Breast epithelium (tissue), 4 donors: Measurements from ENCODE around the gene ELAVL1. TPM values are rescaled to one million over a fixed set of nuclear protein-coding genes. Genes with fewer than 3 reads are reported as not detected.
A peak's percentile ranks its signal among the peaks of the same experiment; 100 is the strongest.

Source experiments
- DNase-seq, 2 donors: peaks; one replicate each; pipeline ENCODE4 v3.0.0-alpha.2; 2019; ENCODE audit warnings: low spot score in 2 of 2
- H3K27ac ChIP-seq, 2 donors: fragments of 200-600 bp; sonication (generic) in 1 of 2; one replicate each; pipeline ENCODE4 v1.5.1; 2016 to 2019; ENCODE audit warnings: mild to moderate bottlenecking in 1 of 2
- H3K27me3 ChIP-seq, 2 donors: fragments of 200-600 bp; sonication (generic) in 1 of 2; one replicate each; pipeline versions ENCODE4 v1.5.1 to v1.6.0; 2017 to 2019; ENCODE audit warnings: control low read depth in 1 of 2, mild to moderate bottlenecking in 1 of 2
- H3K36me3 ChIP-seq: fragments of 200-600 bp; one replicate; pipeline ENCODE4 v1.5.1; 2019
- H3K4me1 ChIP-seq, 2 donors: fragments of 200-600 bp; sonication (generic); one replicate each; pipeline ENCODE4 v1.5.1; 2016 to 2019; ENCODE audit warnings: control low read depth in 1 of 2
- H3K4me3 ChIP-seq, 3 donors: fragments of 200-600 bp; sonication (generic); 1 replicate in 2 of 3; 2 replicates in 1 of 3; pipeline ENCODE4 v1.5.1; 2016 to 2019; ENCODE audit warnings: mild to moderate bottlenecking in 3 of 3, moderate library complexity in 2 of 3
- H3K9me3 ChIP-seq, 2 donors: fragments of 200-600 bp; sonication (generic) in 1 of 2; one replicate each; pipeline ENCODE4 v1.5.1; 2016 to 2019; ENCODE audit warnings: control low read depth in 1 of 2
- POLR2A ChIP-seq: fragments of 450-650 bp; IDR thresholded peaks from one replicate; pipeline ENCODE4 v1.6.1; 2016; ENCODE audit warnings: antibody characterized with exemption, mild to moderate bottlenecking, moderate library complexity
- POLR2AphosphoS5 ChIP-seq, 3 donors: sonication (generic); formaldehyde crosslinking; IDR thresholded peaks; one replicate each; pipeline ENCODE4 v1.6.1; 2017; ENCODE audit warnings: antibody characterized with exemption in 3 of 3
- intact Hi-C: fragments of 100-400 bp; cut with DNase I; formaldehyde crosslinking; loops from one replicate; pipeline ENCODE4 v1.15.1; 2023; ENCODE audit warnings: low total_unique reads
- total RNA-seq, 3 donors: library from RNA; depleted of rRNA; stranded (reverse); fragments of >200 nt; gene quantifications; one replicate each; pipeline ENCODE4 v1.1.0, GENCODE V29; 2016
- TF ChIP-seq, protein P1 (sequence below), 3 donors: fragments of 450-650 bp; IDR thresholded peaks; one replicate each; pipeline ENCODE4 v1.5.1; 2016 to 2017; ENCODE audit warnings: antibody characterized with exemption in 3 of 3, mild to moderate bottlenecking in 3 of 3, moderate library complexity in 3 of 3

The ELAVL1 gene
- total RNA-seq, 3 donors from 2014 or later, result 28.6 to 30.8 (median 29.7) TPM

DNA sequence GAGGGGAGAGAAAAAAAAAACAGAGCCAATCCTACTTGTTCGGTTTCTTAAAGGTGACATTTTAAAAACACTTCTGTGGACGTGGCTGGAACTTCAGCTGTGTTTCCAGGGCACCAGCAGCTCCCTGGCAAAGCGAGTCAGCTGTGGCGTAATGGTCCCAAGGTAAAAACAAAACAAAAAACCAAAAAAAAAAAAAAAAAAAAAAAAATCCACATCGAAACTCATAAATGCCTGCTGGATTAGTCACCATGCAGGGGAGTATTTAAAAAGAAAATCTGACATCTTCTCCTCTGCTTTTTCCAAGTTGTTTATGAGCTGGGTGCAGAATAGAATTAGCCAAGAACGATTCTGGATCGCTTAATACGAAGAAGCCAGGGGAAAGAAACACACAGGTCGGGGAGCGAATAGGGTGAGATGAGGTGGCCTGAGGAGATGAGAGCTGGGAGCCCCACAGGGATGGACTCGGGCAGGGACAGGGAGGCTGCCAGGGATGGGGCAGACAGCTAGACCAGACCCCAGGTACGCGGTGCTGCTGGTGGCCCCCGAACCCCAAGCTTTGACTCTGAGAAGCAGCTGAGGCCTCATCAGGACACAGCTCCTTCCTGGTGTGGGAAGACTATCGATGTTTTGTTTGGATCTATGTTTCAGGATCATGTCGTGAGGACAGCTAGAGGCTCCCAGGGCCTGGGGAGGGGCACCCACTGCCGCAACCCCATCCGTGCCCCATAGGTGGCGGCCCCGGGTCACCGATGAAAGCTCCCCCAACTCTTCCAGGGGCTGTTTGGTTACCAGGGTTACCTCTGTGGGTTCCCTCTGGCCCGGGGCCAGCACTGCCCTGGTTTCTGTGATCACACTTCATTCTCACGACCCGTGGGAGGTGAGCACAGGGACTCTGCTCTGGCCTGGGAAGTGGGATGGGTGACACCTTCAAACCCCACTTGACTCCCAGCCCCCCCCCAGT, 76.4 kb downstream of the ELAVL1 start:
- TF ChIP-seq POLR2AphosphoS5 (IDR thresholded peaks at IDR 0.05) (peak in 1 of 3 donors; percentile 21), POLR2A (no peak)
- TF ChIP-seq, protein P1, sequence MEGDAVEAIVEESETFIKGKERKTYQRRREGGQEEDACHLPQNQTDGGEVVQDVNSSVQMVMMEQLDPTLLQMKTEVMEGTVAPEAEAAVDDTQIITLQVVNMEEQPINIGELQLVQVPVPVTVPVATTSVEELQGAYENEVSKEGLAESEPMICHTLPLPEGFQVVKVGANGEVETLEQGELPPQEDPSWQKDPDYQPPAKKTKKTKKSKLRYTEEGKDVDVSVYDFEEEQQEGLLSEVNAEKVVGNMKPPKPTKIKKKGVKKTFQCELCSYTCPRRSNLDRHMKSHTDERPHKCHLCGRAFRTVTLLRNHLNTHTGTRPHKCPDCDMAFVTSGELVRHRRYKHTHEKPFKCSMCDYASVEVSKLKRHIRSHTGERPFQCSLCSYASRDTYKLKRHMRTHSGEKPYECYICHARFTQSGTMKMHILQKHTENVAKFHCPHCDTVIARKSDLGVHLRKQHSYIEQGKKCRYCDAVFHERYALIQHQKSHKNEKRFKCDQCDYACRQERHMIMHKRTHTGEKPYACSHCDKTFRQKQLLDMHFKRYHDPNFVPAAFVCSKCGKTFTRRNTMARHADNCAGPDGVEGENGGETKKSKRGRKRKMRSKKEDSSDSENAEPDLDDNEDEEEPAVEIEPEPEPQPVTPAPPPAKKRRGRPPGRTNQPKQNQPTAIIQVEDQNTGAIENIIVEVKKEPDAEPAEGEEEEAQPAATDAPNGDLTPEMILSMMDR (IDR thresholded peaks at IDR 0.05), result peak; percentile 17 to 61 (median 32)
- Histone ChIP-seq H3K9me3 (no peaks in the 10 kb centered on the region), H3K36me3 (peaks cover 21% of the 10 kb centered on the region), H3K4me3 (peak overlapping the region; percentile 14 to 53 (median 27)), H3K4me1 (peaks cover 27 to 32% of the 10 kb centered on the region in 2 donors), H3K27me3 (no peaks in the 10 kb centered on the region), H3K27ac (peak overlapping the region; percentile 97 to 99)
- intact Hi-C loops, result no loop called here
- peak in 1 of 2 donors; percentile 81 for DNase-seq

DNA sequence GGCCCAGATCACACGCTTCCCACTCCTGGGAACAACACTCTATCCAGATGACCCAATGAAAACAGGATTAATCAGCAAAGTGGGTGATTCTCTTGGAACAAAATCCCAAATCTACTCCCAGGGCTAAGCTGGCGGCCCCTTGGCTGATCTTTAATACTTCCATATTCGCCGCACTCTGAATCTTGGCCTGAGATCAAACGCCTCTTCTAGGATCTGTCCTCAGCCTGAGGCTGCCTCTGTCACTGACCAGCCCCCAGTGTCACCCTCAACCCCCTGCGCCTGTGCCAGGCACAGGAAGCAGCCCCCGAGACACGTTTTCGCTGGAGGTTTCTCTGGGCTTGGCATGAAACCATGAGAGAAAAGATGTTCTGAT, 77.1 kb downstream of the ELAVL1 start:
- TF ChIP-seq POLR2AphosphoS5 (IDR thresholded peaks at IDR 0.05) (peak in 2 of 3 donors; percentile 15 to 17), POLR2A (no peak)
- peaks cover 20% of the 10 kb centered on the region for H3K36me3 ChIP-seq
- DNase-seq, result peak in 1 of 2 donors; percentile 50
- intact Hi-C loops, result no loop called here
- H3K27ac ChIP-seq, result peak overlapping the region; percentile 96 to 97
- peaks cover 27 to 32% of the 10 kb centered on the region in 2 donors for H3K4me1 ChIP-seq
- H3K9me3 ChIP-seq, result no peaks in the 10 kb centered on the region
- H3K4me3 ChIP-seq, result peak overlapping the region in 2 of 3 donors; percentile 27 to 43
- no peaks in the 10 kb centered on the region for H3K27me3 ChIP-seq

DNA sequence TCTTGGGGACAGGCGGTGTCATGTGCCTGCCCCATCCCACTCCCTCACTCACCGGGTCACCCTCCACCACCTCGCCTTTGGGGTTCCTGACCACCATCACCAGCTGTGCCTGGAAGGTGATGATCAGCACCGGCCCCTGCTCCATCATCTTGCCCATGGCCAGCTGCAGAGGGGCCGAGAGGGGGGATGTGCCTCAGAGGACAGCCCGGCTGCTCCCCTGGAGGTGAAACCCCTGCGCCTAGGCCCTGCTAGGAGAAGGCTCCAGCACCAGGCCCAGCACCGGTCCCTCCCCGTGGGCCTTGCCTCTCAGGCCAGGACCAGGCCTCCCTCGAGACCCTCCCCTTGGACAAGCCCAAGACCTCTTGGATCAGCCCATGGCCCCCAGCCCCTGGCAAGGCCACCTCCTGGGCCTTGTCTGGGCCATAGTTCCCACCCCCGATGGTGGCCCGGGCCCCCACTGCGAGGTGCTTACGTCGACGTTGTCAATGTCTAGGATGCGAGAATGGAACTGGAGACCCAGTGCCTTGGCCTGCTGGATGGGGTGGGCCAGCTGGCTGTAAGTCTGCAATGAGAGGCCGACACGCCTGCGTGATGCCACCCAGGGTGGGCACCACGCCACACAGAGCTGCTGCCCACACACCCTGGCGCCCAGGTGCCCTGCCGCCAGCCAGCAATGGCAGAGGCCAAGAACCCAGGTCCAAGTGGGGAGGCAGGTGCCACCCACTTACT, 77.7 kb downstream of the ELAVL1 start:
- no peaks in the 10 kb centered on the region for H3K9me3 ChIP-seq
- peak overlapping the region; percentile 96 to 97 for H3K27ac ChIP-seq
- intact Hi-C loops, result no loop called here
- peak in 1 of 2 donors; percentile 67 for DNase-seq
- H3K4me1 ChIP-seq, result peaks cover 27 to 32% of the 10 kb centered on the region in 2 donors
- H3K27me3 ChIP-seq, result no peaks in the 10 kb centered on the region
- TF ChIP-seq, protein P1 (IDR thresholded peaks at IDR 0.05), result no peak
- TF ChIP-seq POLR2A (no peak), POLR2AphosphoS5 (IDR thresholded peaks at IDR 0.05) (no peak)
- H3K36me3 ChIP-seq, result peaks cover 14% of the 10 kb centered on the region
- H3K4me3 ChIP-seq, result peak overlapping the region in 1 of 3 donors; percentile 43

DNA sequence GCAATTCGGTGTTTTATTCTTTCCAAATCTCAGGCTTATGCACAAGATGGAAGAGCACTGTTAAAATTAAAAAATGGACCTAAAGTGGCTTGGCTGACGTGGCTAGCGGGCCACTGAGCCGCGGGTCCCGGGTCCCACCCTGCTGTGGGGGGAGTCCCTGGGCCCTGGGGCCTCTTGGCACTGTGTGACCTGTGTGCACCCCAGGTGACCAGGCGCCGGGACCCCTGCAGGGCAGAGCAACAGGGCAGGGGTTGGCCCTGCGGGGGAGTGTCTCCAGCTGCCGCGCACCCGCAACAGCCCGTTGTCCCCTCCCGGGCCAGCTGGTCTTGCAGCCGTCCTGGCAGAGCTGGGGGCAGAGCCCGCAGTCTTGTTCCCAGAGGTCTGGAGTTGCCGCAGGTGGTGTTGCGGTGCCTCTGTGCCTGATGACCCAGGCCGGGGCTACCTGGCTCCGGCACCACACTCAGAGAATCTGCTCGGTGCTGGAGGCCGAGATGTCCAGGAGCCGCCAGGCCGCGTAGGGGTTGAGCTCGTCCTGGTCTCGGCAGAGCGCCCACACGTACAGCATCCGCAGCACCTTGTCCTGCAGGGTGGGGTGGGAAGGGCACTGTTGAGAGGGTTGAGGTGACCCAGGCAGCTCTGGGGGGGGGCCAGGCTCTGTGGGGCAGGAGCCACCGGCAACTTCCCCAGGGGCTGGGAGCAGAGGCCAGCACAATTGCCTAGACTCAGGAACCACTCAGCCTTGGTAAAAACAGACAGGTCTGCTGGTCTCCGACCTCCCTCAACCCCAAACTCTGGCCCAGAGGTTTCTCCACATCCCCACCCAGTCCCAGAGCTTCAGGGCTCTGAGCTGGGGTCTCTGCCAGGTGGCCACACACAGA, 78.5 kb downstream of the ELAVL1 start:
- no peaks in the 10 kb centered on the region for H3K27me3 ChIP-seq
- intact Hi-C loops, result no loop called here
- peak overlapping the region; percentile 41 to 72 (median 60) for H3K4me3 ChIP-seq
- no peaks in the 10 kb centered on the region for H3K9me3 ChIP-seq
- H3K27ac ChIP-seq, result peak overlapping the region; percentile 96 to 97
- H3K36me3 ChIP-seq, result peaks cover 6% of the 10 kb centered on the region
- peaks cover 30 to 32% of the 10 kb centered on the region in 2 donors for H3K4me1 ChIP-seq
- no peak for DNase-seq
- TF ChIP-seq, protein P1 (IDR thresholded peaks at IDR 0.05), result no peak
- TF ChIP-seq POLR2A (no peak), POLR2AphosphoS5 (IDR thresholded peaks at IDR 0.05) (no peak)
